ENCODE results near the gene DHRS13.

Gene DHRS13

DNA sequence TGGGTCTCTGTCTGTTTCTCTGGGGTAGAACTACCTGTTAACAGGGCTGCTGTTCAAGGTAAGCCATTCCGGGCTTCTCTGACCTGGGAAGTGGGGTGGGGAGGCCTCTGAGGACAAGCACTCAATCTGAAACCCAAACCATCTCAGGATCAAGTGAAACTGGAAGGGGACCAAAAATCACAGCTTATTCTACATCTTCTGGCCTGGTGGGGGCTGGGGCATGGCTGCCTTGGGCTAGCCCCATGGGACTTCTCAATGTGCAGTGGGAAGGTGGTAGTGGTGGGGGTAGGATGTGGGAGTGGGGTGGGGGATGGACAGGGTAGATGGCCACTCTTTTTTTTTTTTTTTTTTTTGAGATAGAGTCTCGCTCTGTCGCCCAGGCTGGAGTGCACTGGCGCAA is 10.9 kb downstream of the DHRS13 start:
- peaks cover 33% of the 10 kb centered on the region for H3K4me1 Mint-ChIP-seq
- H3K36me3 Mint-ChIP-seq (ENCODE audit: low read depth) = peaks cover 11% of the 10 kb centered on the region
- TF ChIP-seq, protein P1, sequence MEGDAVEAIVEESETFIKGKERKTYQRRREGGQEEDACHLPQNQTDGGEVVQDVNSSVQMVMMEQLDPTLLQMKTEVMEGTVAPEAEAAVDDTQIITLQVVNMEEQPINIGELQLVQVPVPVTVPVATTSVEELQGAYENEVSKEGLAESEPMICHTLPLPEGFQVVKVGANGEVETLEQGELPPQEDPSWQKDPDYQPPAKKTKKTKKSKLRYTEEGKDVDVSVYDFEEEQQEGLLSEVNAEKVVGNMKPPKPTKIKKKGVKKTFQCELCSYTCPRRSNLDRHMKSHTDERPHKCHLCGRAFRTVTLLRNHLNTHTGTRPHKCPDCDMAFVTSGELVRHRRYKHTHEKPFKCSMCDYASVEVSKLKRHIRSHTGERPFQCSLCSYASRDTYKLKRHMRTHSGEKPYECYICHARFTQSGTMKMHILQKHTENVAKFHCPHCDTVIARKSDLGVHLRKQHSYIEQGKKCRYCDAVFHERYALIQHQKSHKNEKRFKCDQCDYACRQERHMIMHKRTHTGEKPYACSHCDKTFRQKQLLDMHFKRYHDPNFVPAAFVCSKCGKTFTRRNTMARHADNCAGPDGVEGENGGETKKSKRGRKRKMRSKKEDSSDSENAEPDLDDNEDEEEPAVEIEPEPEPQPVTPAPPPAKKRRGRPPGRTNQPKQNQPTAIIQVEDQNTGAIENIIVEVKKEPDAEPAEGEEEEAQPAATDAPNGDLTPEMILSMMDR (IDR thresholded peaks at IDR 0.05; ENCODE audit: unreplicated experiment in 3 of 3) = no peak
- no peaks in the 10 kb centered on the region for H3K27me3 Mint-ChIP-seq (ENCODE audit: low read depth)
- H3K4me3 Mint-ChIP-seq = no peak overlapping the region
- no peaks in the 10 kb centered on the region for H3K9me3 Mint-ChIP-seq
- H3K27ac Mint-ChIP-seq = peak overlapping the region in 2 of 3 experiments; percentile 17 to 20

DNA sequence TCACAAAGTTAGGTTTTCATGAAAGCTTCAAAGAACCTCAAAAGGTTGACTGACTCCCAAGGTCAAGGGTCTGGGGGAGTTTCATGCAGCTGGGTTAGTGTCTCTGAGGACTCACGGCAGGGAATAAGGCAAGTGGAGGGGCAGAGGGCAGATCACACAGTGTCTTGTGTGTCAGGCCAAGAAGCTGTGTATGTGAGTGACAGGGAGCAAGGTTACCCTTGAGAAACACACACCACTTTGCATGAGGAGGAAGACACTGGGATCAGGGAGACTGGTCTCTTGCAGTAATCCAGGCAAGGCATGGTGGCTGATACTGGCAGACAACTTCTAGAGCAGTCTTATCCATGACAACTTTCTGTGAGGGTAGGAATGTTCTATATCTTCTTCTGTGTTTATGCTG is 11.7 kb downstream of the DHRS13 start:
- Mint-ChIP-seq H3K9me3 (no peaks in the 10 kb centered on the region), H3K36me3 (ENCODE audit: low read depth) (peaks cover 11% of the 10 kb centered on the region), H3K27me3 (ENCODE audit: low read depth) (no peaks in the 10 kb centered on the region), H3K4me3 (peak overlapping the region in 1 of 3 experiments; percentile 33), H3K4me1 (peaks cover 25% of the 10 kb centered on the region), H3K27ac (peak overlapping the region; percentile 17 to 75 (median 20))
- TF ChIP-seq, protein P1 (IDR thresholded peaks at IDR 0.05; ENCODE audit: unreplicated experiment in 3 of 3) = no peak

DNA sequence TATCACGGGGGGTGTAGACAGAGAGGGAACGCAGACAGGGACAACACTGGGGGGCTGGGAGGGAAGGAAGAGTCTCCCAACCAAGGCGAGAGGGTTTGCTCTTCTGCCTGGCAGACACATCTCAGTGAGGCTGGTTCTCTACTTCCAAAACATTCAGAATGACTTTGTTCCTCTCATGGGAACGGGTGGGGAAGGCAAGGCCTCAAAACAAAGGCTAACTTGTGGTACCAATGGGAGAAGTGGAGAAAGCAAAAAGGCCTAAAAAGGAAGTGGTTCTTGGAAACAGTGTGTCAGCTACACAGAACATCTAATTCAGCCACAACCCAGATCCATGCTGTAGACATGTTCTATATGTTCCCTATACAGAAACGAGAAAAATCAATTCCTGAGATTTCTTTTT is 12.9 kb downstream of the DHRS13 start:
- Mint-ChIP-seq H3K27ac (no peak overlapping the region), H3K9me3 (no peaks in the 10 kb centered on the region), H3K27me3 (ENCODE audit: low read depth) (no peaks in the 10 kb centered on the region), H3K36me3 (ENCODE audit: low read depth) (peaks cover 11% of the 10 kb centered on the region), H3K4me1 (peaks cover 17% of the 10 kb centered on the region), H3K4me3 (no peak overlapping the region)
- TF ChIP-seq, protein P1 (IDR thresholded peaks at IDR 0.05; ENCODE audit: unreplicated experiment in 3 of 3) = no peak

DNA sequence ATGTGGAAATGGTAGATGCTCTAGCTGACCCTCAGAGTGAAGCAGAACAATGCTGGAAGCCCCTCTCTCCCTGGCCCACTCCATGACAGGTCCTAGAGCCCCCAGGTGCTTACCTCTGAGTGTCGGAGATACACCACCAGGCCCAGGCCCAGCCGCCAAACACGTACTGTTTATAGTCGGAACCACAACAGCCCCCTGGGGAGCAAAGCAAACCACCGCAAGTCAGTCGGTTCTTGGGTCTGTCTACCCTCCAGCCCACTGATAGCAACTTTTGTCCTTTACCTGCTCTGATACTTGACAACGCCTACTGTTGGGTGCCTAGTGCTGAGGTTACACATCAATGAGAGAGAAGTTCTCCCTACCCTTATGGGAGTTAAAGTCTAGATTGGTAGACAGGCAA is 14.0 kb downstream of the DHRS13 start:
- H3K4me3 Mint-ChIP-seq = no peak overlapping the region
- H3K27me3 Mint-ChIP-seq (ENCODE audit: low read depth) = no peaks in the 10 kb centered on the region

DNA sequence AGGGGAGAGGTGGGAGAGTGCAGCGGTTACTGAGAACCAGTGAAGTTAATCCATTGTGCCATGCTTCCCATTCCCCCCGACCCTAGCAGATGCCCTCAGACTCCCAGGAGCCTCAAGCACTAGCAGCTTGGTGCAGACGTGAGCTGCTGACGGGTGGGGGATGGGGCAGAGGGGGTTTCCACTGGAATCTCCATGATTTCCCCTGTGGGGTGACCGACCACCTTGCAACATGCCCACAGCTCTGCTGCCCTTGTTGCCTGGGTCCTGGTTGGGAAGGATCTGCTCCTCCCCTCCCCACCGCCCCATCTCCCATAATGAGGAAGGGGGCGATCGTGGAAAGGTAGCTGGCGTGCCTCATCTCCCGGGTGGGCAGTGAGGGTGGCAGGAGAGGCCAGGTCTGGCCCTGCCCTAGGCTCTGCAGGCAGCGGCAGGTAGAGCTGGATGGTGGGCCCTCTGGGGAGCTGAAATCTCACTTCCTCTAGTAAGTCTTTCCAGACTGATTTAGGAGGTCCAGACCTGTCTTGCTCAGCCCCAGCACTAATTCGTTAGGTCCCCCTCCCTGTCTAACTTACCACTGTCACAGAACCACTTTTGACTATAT is 14.9 kb downstream of the DHRS13 start:
- Mint-ChIP-seq H3K4me3 (no peak overlapping the region), H3K27me3 (ENCODE audit: low read depth) (no peaks in the 10 kb centered on the region), H3K9me3 (no peaks in the 10 kb centered on the region), H3K36me3 (ENCODE audit: low read depth) (peaks cover 12% of the 10 kb centered on the region), H3K4me1 (peaks cover 12% of the 10 kb centered on the region), H3K27ac (no peak overlapping the region)
- TF ChIP-seq, protein P1 (IDR thresholded peaks at IDR 0.05; ENCODE audit: unreplicated experiment in 3 of 3) = no peak

More for the DNA sequence above, 14.0 kb downstream of the DHRS13 start:
- peaks cover 14% of the 10 kb centered on the region for H3K36me3 Mint-ChIP-seq (ENCODE audit: low read depth)
- H3K4me1 Mint-ChIP-seq = peaks cover 17% of the 10 kb centered on the region
- TF ChIP-seq, protein P1 (IDR thresholded peaks at IDR 0.05; ENCODE audit: unreplicated experiment in 3 of 3) = no peak
- H3K9me3 Mint-ChIP-seq = no peaks in the 10 kb centered on the region
- no peak overlapping the region for H3K27ac Mint-ChIP-seq

DNA sequence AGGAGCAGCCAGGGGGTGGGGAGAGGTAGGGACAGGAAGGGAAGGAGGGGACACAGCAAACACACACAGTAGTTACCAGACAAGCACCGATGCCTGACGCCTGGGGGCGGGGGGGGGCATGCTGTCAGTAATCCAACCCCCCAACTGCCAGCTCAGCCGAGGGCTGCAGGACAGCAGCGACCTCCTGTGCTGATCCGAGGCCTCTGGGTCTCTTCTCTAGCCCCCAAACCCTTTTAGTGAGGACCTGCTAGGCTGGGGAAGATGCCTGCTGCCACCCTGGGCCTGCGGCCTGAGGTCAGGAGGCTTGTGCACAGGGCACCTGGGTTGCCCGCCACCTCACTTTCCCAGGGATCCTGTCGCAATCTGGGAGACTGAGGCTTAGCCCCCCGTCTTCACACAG is 16.9 kb downstream of the DHRS13 start:
- H3K27ac Mint-ChIP-seq = no peak overlapping the region
- no peaks in the 10 kb centered on the region for H3K9me3 Mint-ChIP-seq
- peaks cover 2% of the 10 kb centered on the region for H3K4me1 Mint-ChIP-seq
- H3K36me3 Mint-ChIP-seq (ENCODE audit: low read depth) = peaks cover 21% of the 10 kb centered on the region
- H3K4me3 Mint-ChIP-seq = no peak overlapping the region
- no peaks in the 10 kb centered on the region for H3K27me3 Mint-ChIP-seq (ENCODE audit: low read depth)
- TF ChIP-seq, protein P1 (IDR thresholded peaks at IDR 0.05; ENCODE audit: unreplicated experiment in 3 of 3) = no peak
